Testis (tissue), 3 donors: ENCODE data around the gene PRSS12. TPM values are rescaled to one million over a fixed set of nuclear protein-coding genes. Genes with fewer than 3 reads are reported as not detected.

Source experiments
- DNase-seq: peaks from one replicate; pipeline ENCODE4 v3.0.0-alpha.2; 2019
- H3K27ac ChIP-seq, 2 donors: fragments of 200-600 bp; sonication (generic); one replicate each; pipeline ENCODE4 v1.5.1; 2019
- H3K27me3 ChIP-seq: fragments of 200-600 bp; sonication (generic); one replicate; pipeline ENCODE4 v1.5.1; 2019
- H3K36me3 ChIP-seq: fragments of 200-600 bp; sonication (generic); one replicate; pipeline ENCODE4 v1.5.1; 2017; ENCODE audit warnings: low read depth; ENCODE audit errors: missing control alignments
- H3K4me1 ChIP-seq: fragments of 200-600 bp; sonication (generic); one replicate; pipeline ENCODE4 v1.5.1; 2019
- H3K4me3 ChIP-seq, 2 donors: fragments of 200-600 bp; sonication (generic); one replicate each; pipeline ENCODE4 v1.5.1; 2017 to 2019
- H3K9me3 ChIP-seq: fragments of 200-600 bp; sonication (generic); one replicate; pipeline ENCODE4 v1.5.1; 2017
- POLR2A ChIP-seq: fragments of 450-650 bp; IDR thresholded peaks from one replicate; pipeline ENCODE4 v1.6.1; 2017; ENCODE audit warnings: antibody characterized with exemption, mild to moderate bottlenecking, moderate library complexity
- WGBS, 2 donors: methylation state at CpG; one replicate each; pipeline ENCODE4 v1.1.5; 2018; 5-methylcytosine and 5-hydroxymethylcytosine counted together
- intact Hi-C: fragments of 100-400 bp; cut with DNase I; formaldehyde crosslinking; loops from one replicate; pipeline ENCODE4 v1.15.1; 2023; ENCODE audit warnings: low total_unique reads
- polyA plus RNA-seq: library from polyadenylated mRNA; stranded (reverse); fragments of 350-450 nt; fragmentation: Illumina TruSeq; extraction: RNeasy Lipid Tissue Mini Kit (QIAGEN cat#74804); gene quantifications from one replicate; pipeline ENCODE4 v1.2.3, GENCODE V29; 2014; ENCODE audit warnings: low read depth, low replicate concordance; ENCODE audit not compliant: insufficient read depth
- total RNA-seq, 2 donors: library from RNA; depleted of rRNA; stranded (reverse); fragments of >200 nt; gene quantifications; one replicate each; pipeline ENCODE4 v1.2.3, GENCODE V29; 2016
- TF ChIP-seq, protein P1 (sequence below), 3 experiments: fragments of 450-650 bp in 2 of 3; fragments of 200-600 bp in 1 of 3; sonication (generic) in 1 of 3; IDR thresholded peaks; one replicate each; pipeline ENCODE4 v1.5.1; 2016 to 2019; ENCODE audit warnings: antibody characterized with exemption in 3 of 3, mild to moderate bottlenecking in 2 of 3, moderate library complexity in 1 of 3

PRSS12 gene
- total and polyA plus RNA-seq, 3 donors from 2014 or later: 33.9 to 65.4 (median 41.5) TPM

- DNase-seq: no peak
- H3K27me3 ChIP-seq: no peaks in the 10 kb centered on the region
- no peaks in the 10 kb centered on the region for H3K36me3 ChIP-seq
- H3K27ac ChIP-seq: peak overlapping the region in 1 of 2 donors; percentile 5
- WGBS, 2 donors: 64 to 70% methylated on average over 6 of the region's 6 CpGs
- H3K4me1 ChIP-seq: no peaks in the 10 kb centered on the region
- no peak for TF ChIP-seq POLR2A
- TF ChIP-seq, protein P1, sequence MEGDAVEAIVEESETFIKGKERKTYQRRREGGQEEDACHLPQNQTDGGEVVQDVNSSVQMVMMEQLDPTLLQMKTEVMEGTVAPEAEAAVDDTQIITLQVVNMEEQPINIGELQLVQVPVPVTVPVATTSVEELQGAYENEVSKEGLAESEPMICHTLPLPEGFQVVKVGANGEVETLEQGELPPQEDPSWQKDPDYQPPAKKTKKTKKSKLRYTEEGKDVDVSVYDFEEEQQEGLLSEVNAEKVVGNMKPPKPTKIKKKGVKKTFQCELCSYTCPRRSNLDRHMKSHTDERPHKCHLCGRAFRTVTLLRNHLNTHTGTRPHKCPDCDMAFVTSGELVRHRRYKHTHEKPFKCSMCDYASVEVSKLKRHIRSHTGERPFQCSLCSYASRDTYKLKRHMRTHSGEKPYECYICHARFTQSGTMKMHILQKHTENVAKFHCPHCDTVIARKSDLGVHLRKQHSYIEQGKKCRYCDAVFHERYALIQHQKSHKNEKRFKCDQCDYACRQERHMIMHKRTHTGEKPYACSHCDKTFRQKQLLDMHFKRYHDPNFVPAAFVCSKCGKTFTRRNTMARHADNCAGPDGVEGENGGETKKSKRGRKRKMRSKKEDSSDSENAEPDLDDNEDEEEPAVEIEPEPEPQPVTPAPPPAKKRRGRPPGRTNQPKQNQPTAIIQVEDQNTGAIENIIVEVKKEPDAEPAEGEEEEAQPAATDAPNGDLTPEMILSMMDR (IDR thresholded peaks at IDR 0.05): no peak
- intact Hi-C loops: no loop called here
- H3K4me3 ChIP-seq: no peak overlapping the region
- no peaks in the 10 kb centered on the region for H3K9me3 ChIP-seq
Measured at GRCh38 chr4:118388606-118389005, 35.8 kb upstream of the PRSS12 start.

- H3K4me3 ChIP-seq: no peak overlapping the region
- H3K4me1 ChIP-seq: no peaks in the 10 kb centered on the region
- H3K9me3 ChIP-seq: no peaks in the 10 kb centered on the region
- WGBS, 2 donors: 71 to 89% methylated on average over 3 of the region's 3 CpGs
- DNase-seq: no peak
- TF ChIP-seq, protein P1 (IDR thresholded peaks at IDR 0.05): no peak
- TF ChIP-seq POLR2A: no peak
- intact Hi-C loops: no loop called here
- H3K27ac ChIP-seq: no peak overlapping the region
- no peaks in the 10 kb centered on the region for H3K36me3 ChIP-seq
- H3K27me3 ChIP-seq: no peaks in the 10 kb centered on the region
Measured at GRCh38 chr4:118381902-118382301, 29.1 kb upstream of the PRSS12 start.

- Histone ChIP-seq H3K27me3 (no peaks in the 10 kb centered on the region), H3K9me3 (no peaks in the 10 kb centered on the region), H3K36me3 (no peaks in the 10 kb centered on the region), H3K4me1 (no peaks in the 10 kb centered on the region), H3K27ac (no peak overlapping the region), H3K4me3 (no peak overlapping the region)
- TF ChIP-seq, protein P1 (IDR thresholded peaks at IDR 0.05): no peak
- no peak for TF ChIP-seq POLR2A
- no peak for DNase-seq
- 74 to 79% methylated on average over 4 of the region's 4 CpGs for WGBS, 2 donors
- intact Hi-C loops: no loop called here
Measured at GRCh38 chr4:118373614-118374255, 20.9 kb upstream of the PRSS12 start.

- no peaks in the 10 kb centered on the region for H3K36me3 ChIP-seq
- WGBS, 2 donors: 83 to 86% methylated on average over 4 of the region's 4 CpGs
- DNase-seq: no peak
- no peak overlapping the region for H3K4me3 ChIP-seq
- no peaks in the 10 kb centered on the region for H3K27me3 ChIP-seq
- H3K9me3 ChIP-seq: no peaks in the 10 kb centered on the region
- intact Hi-C loops: no loop called here
- H3K27ac ChIP-seq: no peak overlapping the region
- TF ChIP-seq, protein P1 (IDR thresholded peaks at IDR 0.05): no peak
- TF ChIP-seq POLR2A: no peak
- H3K4me1 ChIP-seq: no peaks in the 10 kb centered on the region
Measured at GRCh38 chr4:118372251-118372650, 19.4 kb upstream of the PRSS12 start.

DNA sequence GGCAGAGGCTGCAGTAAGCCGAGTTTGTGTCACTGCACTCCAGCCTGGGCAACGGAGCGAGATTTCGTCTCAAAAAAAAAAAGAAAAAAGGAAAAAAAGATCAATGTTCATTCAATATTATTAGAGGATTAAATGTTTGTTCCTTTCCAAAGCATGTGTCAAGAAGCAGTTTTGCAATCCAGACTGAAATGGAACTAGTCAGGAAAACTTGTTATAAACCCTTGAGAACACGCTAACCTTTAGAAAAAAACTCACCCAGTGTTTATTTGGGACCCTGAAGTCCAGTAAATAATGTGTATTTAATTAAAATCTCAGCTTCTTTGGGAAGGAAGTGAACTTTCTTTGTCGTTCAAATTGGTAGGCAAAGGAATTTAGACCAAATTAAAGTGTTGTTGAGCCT, 16.4 kb upstream of the PRSS12 start:
- Histone ChIP-seq H3K27me3 (no peaks in the 10 kb centered on the region), H3K9me3 (no peaks in the 10 kb centered on the region), H3K27ac (no peak overlapping the region), H3K4me3 (no peak overlapping the region), H3K4me1 (no peaks in the 10 kb centered on the region), H3K36me3 (no peaks in the 10 kb centered on the region)
- no peak for TF ChIP-seq POLR2A
- TF ChIP-seq, protein P1 (IDR thresholded peaks at IDR 0.05): no peak
- intact Hi-C loops: no loop called here
- no peak for DNase-seq
- WGBS, 2 donors: 87 to 89% methylated on average over 6 of the region's 6 CpGs
